ENCODE results near the gene TMPRSS7.

The TMPRSS7 gene

GRCh38 chr3:112104774-112105173, 70.2 kb downstream of the TMPRSS7 start:
- no peak for FAIRE-seq

- no peak for FAIRE-seq
Measured at GRCh38 chr3:112109322-112109721, 74.8 kb downstream of the TMPRSS7 start.

- no peak for FAIRE-seq
Measured at GRCh38 chr3:112111785-112112402, 77.4 kb downstream of the TMPRSS7 start.

GRCh38 chr3:112114576-112115160, 80.1 kb downstream of the TMPRSS7 start:
- no peak for FAIRE-seq

- FAIRE-seq: no peak
Measured at GRCh38 chr3:112115161-112115739, 80.7 kb downstream of the TMPRSS7 start.

GRCh38 chr3:112115806-112116383, 81.4 kb downstream of the TMPRSS7 start:
- no peak for FAIRE-seq

GRCh38 chr3:112116748-112117186, 82.2 kb downstream of the TMPRSS7 start:
- no peak for FAIRE-seq

GRCh38 chr3:112117415-112117814, 82.9 kb downstream of the TMPRSS7 start:
- no peak for FAIRE-seq

- no peak for FAIRE-seq
Measured at GRCh38 chr3:112117841-112118571, 83.5 kb downstream of the TMPRSS7 start.

- FAIRE-seq: no peak
Measured at GRCh38 chr3:112119962-112120836, 85.7 kb downstream of the TMPRSS7 start.

GRCh38 chr3:112121577-112122547, 87.3 kb downstream of the TMPRSS7 start:
- FAIRE-seq: no peak

- FAIRE-seq: no peak
Measured at GRCh38 chr3:112122870-112123269, 88.3 kb downstream of the TMPRSS7 start.

GRCh38 chr3:112123548-112123947, 89.0 kb downstream of the TMPRSS7 start:
- no peak for FAIRE-seq

GRCh38 chr3:112124907-112125607, 90.5 kb downstream of the TMPRSS7 start:
- FAIRE-seq: no peak

- no peak for FAIRE-seq
Measured at GRCh38 chr3:112126511-112126911, 92.0 kb downstream of the TMPRSS7 start.

- no peak for FAIRE-seq
Measured at GRCh38 chr3:112127522-112128494, 93.3 kb downstream of the TMPRSS7 start.

- no peak for FAIRE-seq
Measured at GRCh38 chr3:112128843-112129727, 94.5 kb downstream of the TMPRSS7 start.
